Memory B cell (primary cell): ENCODE results near the gene RGL4.
A peak's percentile ranks its signal among the peaks of the same experiment; 100 is the strongest.
"Not testable (repeated sequence)": the region's sequence is repeated elsewhere in the genome, so short reads cannot be mapped to it uniquely, and the experiment has no call there.

Experiments used
- ATAC-seq: fragments of 150-1000 bp; cut with Tn5 transposase; 2 replicates; pipeline ENCODE4 v1.10.0; 2021; ENCODE audit warnings: low read depth, mild to moderate bottlenecking, moderate library complexity
- DNase-seq, 2 donors: peaks; one replicate each; pipeline ENCODE4 v3.0.0; 2022; ENCODE audit warnings: low spot score in 2 of 2
- H3K27ac Mint-ChIP-seq: one replicate; pipeline ENCODE4 v1.8.0; 2022; ENCODE audit warnings: mild to moderate bottlenecking, moderate library complexity, mixed read lengths
- H3K27me3 Mint-ChIP-seq: one replicate; pipeline ENCODE4 v1.8.0; 2022; ENCODE audit warnings: mixed read lengths
- H3K36me3 Mint-ChIP-seq: one replicate; pipeline ENCODE4 v1.8.0; 2022; ENCODE audit warnings: mild to moderate bottlenecking, mixed read lengths
- H3K4me1 Mint-ChIP-seq: one replicate; pipeline ENCODE4 v1.8.0; 2022; ENCODE audit warnings: mixed read lengths
- H3K4me3 Mint-ChIP-seq: one replicate; pipeline ENCODE4 v1.8.0; 2022; ENCODE audit warnings: mild to moderate bottlenecking, moderate library complexity, mixed read lengths
- H3K9me3 Mint-ChIP-seq: one replicate; pipeline ENCODE4 v1.8.0; 2022; ENCODE audit warnings: mixed read lengths

RGL4 gene, protein sequence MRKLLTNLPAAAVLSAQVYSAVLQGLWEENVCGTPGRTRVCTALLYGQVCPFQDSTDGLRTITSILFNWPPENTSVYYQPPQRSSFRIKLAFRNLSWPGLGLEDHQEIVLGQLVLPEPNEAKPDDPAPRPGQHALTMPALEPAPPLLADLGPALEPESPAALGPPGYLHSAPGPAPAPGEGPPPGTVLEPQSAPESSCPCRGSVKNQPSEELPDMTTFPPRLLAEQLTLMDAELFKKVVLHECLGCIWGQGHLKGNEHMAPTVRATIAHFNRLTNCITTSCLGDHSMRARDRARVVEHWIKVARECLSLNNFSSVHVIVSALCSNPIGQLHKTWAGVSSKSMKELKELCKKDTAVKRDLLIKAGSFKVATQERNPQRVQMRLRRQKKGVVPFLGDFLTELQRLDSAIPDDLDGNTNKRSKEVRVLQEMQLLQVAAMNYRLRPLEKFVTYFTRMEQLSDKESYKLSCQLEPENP

DNA sequence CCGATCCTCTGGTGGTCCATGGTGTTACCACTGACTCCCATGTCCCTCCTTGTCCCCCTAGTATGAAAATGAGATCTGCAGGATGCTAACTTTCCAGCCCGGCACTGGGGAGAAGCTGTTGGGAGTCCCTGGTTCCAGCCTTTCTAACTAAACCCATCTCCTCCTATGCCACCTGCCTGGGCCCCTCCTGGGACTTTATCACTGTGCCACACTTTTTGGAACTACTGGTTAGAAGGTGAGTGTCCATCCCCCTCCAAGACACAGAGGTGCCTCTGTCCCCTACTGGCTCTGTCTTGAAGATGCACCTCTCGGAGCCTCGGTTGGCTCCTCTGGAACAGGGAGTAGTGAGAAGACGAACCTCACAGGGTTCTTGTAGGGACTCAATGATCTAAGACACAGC, at the start of gene RGL4:
Gene RGL4 (plus strand): TSS at position 301 of the 400 bp plus-strand sequence. CDS start 1,018 bp downstream, outside the sequence.
- H3K36me3 Mint-ChIP-seq, result peaks cover 18% of the 10 kb centered on the region
- H3K4me3 Mint-ChIP-seq, result no peak within 1 kb of the TSS
- H3K27ac Mint-ChIP-seq, result no peak within 1 kb of the TSS
- H3K27me3 Mint-ChIP-seq, result no peaks in the 10 kb centered on the region
- ATAC-seq (no peak), DNase-seq (no peak)
- H3K9me3 Mint-ChIP-seq, result no peaks in the 10 kb centered on the region
- H3K4me1 Mint-ChIP-seq, result peaks cover 10% of the 10 kb centered on the region

DNA sequence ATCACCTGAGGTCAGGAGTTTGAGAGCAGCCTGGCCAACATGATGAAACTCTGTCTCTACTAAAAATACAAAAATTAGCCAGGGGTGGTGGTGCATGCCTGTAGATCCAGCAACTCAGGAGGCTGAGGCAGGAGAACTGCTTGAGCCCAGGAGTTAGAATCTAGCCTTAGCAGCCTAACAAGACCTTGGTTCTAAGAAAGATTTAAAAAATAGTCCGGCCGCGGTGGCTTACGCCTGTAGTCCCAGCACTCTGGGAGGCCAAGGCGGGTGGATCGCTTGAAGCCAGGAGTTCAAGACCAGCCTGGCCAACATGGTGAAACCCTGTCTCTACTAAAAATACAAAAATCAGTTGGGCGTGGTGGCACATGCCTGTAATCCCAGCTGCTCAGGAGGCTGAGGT, 44.3 kb upstream of the RGL4 start:
- not testable (repeated sequence) for H3K27me3 Mint-ChIP-seq, H3K27ac Mint-ChIP-seq, H3K36me3 Mint-ChIP-seq, H3K4me3 Mint-ChIP-seq, ATAC-seq, H3K4me1 Mint-ChIP-seq, H3K9me3 Mint-ChIP-seq, DNase-seq

DNA sequence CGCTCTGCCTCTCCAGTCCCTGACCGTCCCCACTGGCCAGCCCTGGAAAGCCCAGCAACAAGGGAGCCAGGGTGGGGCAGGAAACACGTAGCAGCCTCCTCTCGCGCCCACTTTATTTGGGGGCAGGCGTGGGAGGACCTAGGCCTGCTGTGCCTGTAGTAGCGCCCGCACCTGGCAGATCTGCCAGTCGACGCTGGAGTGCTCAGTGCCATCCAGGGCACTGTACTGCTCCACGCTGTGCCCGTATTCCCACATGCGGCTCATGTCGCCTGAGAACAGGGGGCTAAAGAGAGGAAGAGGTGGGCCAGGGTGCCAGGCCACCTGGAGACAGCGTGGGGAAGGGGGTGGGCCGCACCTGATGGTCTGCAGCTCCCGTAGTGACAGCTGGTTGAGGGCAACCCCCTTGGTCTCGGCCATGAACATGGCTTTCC, 41.7 kb upstream of the RGL4 start:
- peaks cover 6% of the 10 kb centered on the region for H3K36me3 Mint-ChIP-seq
- no peaks in the 10 kb centered on the region for H3K27me3 Mint-ChIP-seq
- no peak for ATAC-seq
- no peak for DNase-seq
- H3K9me3 Mint-ChIP-seq, result no peaks in the 10 kb centered on the region
- H3K4me3 Mint-ChIP-seq, result no peak overlapping the region
- no peaks in the 10 kb centered on the region for H3K4me1 Mint-ChIP-seq
- no peak overlapping the region for H3K27ac Mint-ChIP-seq

DNA sequence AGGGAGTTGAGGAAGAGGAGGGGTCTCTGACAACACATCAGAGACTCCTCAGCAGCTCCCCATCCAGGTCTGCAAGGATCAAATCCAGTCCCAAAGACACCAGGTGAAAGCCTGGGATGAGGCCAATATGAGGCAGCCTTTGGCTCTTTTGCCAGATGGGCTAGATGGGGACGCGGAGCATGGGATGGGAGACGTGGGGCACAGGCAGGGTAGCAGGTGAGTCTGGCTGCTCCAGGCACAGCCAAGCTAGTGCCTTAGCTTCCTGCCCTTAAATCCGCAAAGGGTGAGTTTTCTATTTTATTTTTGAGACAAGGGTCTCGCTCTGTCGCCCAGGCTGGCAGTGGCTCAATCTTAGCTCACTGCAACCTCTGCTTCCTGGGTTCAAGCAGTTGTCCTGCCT, 39.1 kb upstream of the RGL4 start:
- H3K27ac Mint-ChIP-seq, result no peak overlapping the region
- H3K4me1 Mint-ChIP-seq, result no peaks in the 10 kb centered on the region
- ATAC-seq, result no peak
- no peaks in the 10 kb centered on the region for H3K27me3 Mint-ChIP-seq
- no peak overlapping the region for H3K4me3 Mint-ChIP-seq
- peaks cover 8% of the 10 kb centered on the region for H3K36me3 Mint-ChIP-seq
- no peak for DNase-seq
- H3K9me3 Mint-ChIP-seq, result no peaks in the 10 kb centered on the region

DNA sequence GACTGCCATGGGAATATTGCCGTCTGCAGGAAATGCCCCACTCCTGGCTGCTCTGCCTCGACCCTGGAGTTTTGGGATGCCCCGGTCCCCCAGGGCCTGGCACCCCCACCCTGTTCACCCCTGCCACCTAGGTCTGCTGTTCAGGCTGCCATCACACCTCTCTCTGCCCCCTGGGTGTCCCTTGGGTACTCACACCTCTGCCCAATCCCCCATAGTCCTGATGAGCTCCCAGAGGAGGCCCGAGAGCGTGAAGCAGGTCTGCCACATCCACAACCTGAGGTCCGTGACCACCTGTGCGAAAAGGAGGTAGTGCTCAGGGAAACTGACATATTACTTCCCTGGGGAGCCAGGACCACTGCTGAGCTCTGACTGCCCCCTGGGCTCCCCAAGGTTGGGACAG, 38.5 kb upstream of the RGL4 start:
- peaks cover 8% of the 10 kb centered on the region for H3K36me3 Mint-ChIP-seq

DNA sequence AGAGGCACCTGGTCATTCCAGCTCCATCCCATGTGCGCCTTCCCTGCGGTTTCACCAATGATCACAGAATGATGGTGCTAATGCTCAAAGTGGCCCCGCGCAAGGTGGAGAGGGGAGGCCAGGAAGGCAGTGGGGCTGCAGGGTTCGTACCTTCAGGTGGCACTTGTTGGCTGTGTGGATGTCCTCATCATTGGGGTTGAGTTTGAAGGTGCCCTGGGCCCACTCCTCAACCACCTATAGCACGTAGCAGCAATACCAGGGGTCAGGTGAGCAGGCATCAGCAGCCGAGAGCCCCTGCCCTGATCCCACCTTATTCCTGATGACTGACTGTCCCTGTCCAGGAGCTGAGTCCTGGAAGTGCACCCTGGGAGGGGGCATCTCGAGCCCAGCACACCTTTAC, 38.1 kb upstream of the RGL4 start:
- DNase-seq, result no peak
- H3K4me1 Mint-ChIP-seq, result no peaks in the 10 kb centered on the region

More for the DNA sequence above, 38.5 kb upstream of the RGL4 start:
- Mint-ChIP-seq H3K4me1 (no peaks in the 10 kb centered on the region), H3K27ac (no peak overlapping the region), H3K4me3 (no peak overlapping the region), H3K27me3 (no peaks in the 10 kb centered on the region), H3K9me3 (no peaks in the 10 kb centered on the region)
- ATAC-seq (no peak), DNase-seq (no peak)

DNA sequence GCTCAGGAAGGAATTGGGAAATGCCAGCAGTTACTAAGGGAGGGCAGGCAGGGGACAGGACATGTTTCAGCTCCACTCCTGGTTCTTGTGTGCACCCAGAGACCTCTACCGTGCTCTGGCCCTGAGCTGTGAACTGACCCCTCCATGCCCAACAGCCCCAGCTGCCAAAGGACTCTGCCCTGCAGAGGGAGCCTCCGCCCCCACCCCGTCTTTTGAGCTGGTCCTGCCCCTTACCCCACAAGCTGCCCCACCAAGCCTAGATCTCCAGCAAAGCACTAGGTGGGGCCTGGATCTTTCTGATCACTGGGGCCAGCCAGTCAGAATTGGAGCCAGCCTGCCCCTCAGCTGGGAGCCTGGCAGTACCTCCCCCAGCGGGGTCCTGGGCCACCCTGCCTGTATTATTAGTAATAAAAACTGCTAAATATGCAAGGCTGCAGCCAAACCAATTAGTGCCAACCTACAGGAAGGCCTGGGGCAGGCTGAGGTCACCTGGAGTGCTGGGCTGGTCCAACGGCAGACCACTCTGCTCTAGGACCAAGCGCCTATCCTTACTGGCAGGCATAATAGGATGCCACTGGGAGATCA, 34.8 kb upstream of the RGL4 start:
- Mint-ChIP-seq H3K9me3 (no peaks in the 10 kb centered on the region), H3K27ac (no peak overlapping the region), H3K4me1 (no peaks in the 10 kb centered on the region), H3K4me3 (no peak overlapping the region), H3K36me3 (peaks cover 22% of the 10 kb centered on the region), H3K27me3 (no peaks in the 10 kb centered on the region)
- DNase-seq, result no peak
- no peak for ATAC-seq

More for the DNA sequence above, 38.1 kb upstream of the RGL4 start:
- Mint-ChIP-seq H3K36me3 (peaks cover 12% of the 10 kb centered on the region), H3K9me3 (no peaks in the 10 kb centered on the region), H3K27ac (no peak overlapping the region), H3K27me3 (no peaks in the 10 kb centered on the region), H3K4me3 (no peak overlapping the region)
- no peak for ATAC-seq

DNA sequence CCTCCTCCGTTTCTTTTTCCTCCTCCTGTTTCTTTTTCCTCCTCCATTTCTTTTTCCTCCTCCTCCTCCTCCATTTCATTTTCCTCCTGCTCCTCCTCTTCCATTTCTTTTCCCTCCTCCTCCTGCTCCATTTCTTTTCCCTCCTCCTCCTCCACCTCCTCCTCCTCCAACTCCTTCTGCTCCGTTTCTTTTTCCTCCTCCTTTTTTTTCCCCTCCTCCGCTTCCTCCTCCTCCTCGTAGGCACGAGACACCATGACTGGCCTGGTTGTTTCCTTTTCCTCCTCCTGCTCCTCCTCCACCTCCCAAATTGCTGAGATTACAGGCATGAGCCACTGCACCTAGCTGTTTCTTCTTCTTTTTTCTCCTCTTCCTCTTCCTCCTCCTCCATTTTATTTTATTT, 33.1 kb upstream of the RGL4 start:
- peaks cover 27% of the 10 kb centered on the region for H3K36me3 Mint-ChIP-seq
- DNase-seq (no peak), ATAC-seq (no peak)
- peaks cover 2% of the 10 kb centered on the region for H3K4me1 Mint-ChIP-seq
- H3K4me3 Mint-ChIP-seq, result no peak overlapping the region
- peak overlapping the region; percentile 31 for H3K27ac Mint-ChIP-seq
- no peaks in the 10 kb centered on the region for H3K27me3 Mint-ChIP-seq
- peaks cover 2% of the 10 kb centered on the region for H3K9me3 Mint-ChIP-seq

DNA sequence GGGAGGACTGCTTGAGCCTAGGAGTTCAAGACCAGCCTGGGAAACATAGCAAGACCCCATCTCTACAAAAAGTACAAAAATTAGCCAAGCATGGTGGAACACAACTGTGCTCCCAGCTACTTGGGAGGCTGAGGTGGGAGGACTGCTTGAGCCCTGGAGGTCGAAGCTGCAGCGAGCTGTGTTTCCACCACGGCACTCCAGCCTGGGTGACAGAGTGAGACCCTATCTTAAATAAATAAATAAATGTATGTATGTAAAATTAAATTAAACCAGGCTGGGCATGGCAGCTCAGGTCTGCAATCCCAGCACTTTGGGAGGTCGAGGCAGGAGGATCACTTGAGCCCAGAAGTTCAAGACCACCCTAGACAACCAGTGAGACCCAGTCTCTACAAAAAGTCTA, 30.4 kb upstream of the RGL4 start:
- H3K4me3 Mint-ChIP-seq, H3K9me3 Mint-ChIP-seq, H3K4me1 Mint-ChIP-seq, ATAC-seq, H3K27ac Mint-ChIP-seq, H3K27me3 Mint-ChIP-seq, DNase-seq: not testable (repeated sequence)
- H3K36me3 Mint-ChIP-seq, result peaks cover 32% of the 10 kb centered on the region

DNA sequence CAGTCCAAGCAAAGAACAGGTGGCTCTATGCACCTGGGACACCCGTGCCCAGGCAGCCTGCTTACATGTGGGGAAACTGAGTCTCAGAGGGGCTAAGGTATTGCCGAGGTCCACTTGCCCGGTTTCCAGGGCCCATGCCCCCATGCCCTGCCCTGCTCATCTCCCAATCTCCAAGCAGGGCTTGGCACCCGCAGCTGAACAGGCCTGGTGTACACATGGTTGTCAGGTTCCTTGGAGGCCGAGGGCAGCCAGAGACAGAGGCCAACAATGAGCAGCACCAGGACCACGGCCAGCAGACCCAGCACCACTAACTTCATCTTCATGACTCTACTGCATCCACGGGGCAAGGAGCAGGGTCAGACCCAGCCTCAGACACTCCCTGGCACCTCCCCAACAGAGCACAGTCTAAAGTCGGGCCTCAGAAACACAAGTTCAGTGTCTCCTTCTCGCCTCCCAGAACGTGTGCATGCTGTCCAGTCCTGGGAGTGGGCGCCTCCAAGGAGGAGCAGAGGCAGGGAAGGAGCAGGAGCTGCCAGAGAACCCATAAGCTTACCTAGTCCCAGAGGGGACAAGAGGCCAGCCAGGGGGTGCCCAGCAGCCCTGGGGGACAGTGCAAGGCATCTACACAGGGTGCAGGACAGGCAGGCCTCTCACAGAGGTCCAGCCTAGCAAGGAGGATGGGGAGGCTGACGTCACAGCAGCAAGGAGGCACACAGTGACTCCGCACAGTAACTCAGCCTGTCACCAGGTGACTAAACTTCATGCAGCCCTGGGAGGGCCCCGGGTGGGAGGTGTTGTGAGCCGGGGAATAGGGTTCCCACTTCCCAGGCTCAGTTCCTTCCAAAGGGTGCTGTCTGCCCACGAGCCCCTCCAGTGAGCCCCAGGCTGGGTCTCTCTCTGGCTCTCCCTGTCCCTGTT, 20.2 kb upstream of the RGL4 start:
- Mint-ChIP-seq H3K4me1 (no peaks in the 10 kb centered on the region), H3K27ac (no peak overlapping the region), H3K9me3 (no peaks in the 10 kb centered on the region), H3K4me3 (no peak overlapping the region), H3K27me3 (no peaks in the 10 kb centered on the region), H3K36me3 (peaks cover 7% of the 10 kb centered on the region)
- ATAC-seq (no peak), DNase-seq (no peak)

DNA sequence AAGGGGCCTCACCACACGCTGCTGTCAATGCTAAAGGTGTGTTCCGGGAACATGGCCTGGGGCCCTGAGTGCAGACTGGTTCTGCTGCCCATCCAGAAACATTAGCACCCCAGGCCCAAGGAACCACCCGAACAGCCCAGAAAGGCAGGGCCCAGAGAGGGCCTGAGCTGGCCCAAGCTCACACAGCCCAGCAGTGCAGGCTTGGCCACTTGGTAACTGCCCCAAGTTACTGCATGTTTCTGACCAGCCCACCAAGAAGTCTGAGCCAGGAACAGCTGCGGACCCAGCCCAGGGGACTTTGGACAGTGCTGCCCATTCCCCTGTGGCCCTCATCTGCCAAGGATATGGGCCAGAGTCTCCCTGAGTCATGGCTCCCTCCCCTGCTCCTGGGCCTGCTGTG, 19.4 kb upstream of the RGL4 start:
- not testable (repeated sequence) for H3K36me3 Mint-ChIP-seq, H3K27me3 Mint-ChIP-seq, H3K27ac Mint-ChIP-seq, H3K9me3 Mint-ChIP-seq, H3K4me3 Mint-ChIP-seq, DNase-seq, ATAC-seq, H3K4me1 Mint-ChIP-seq

DNA sequence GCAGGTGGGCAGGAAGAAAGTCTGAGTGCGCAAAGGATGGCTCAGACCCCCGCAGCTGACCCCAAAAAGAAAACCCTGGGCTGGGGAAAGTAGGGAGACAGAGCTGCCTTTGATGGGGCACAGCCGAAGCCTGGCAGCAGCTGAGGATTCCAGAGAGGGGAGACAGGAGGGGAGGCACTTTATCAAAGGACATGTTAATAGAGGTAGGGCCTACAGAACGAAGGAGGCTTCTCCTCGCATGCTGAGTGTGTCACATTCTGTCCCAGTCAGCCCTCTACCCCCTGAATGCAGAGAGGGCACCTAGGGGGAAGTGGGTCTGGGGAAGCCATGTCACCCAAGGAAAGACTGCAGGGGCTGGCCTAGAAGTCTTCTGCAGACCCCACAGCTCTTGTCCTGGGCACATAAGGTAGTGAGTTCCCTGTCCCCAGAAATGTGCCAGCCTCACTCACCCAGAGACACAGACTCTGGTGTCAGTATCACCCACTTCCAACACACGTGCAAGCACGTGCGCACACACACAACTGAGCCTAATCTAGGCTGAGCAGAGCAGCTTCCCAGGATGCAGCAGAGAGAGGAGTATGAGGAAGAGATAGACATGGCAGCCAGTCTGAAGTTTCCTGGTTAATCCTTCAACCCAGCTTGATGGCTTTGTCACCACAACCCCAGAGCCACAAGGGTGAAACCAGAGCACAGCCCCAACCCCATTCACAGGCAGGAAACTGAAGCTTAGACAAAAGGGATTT, 18.3 kb upstream of the RGL4 start:
- H3K9me3 Mint-ChIP-seq, ATAC-seq: not testable (repeated sequence)

DNA sequence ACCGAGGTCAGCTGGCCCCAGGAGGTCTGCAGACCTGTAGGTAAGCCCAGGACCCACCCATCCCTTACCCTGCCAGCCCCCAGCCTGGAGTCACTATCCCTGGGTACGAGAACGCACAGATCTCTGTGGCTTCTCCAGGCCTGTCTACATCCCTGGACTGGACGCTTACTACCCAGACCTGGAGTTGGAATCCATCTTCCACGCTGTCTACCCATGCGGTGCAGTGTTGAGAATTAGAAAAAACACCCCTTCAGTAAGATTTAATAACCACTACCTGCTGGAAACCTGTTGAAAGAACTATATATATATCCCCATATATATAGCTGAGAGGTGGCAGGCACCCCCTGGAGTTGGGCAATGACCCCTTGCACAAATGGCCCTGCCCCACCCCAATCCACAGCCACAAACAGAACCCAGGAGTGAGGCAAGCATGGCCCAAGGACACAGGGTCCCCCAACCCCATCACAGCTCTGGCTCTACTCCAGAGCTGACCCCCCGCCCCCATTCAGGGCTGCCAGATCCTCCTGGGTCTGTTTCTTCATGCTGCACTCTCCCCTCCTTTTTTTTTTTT, 17.7 kb upstream of the RGL4 start:
- Mint-ChIP-seq H3K4me3 (no peak overlapping the region), H3K4me1 (peaks cover 7% of the 10 kb centered on the region), H3K36me3 (peaks cover 11% of the 10 kb centered on the region), H3K9me3 (no peaks in the 10 kb centered on the region), H3K27ac (no peak overlapping the region), H3K27me3 (no peaks in the 10 kb centered on the region)
- no peak for DNase-seq
- ATAC-seq, result no peak

More for the DNA sequence above, 18.3 kb upstream of the RGL4 start:
- not testable (repeated sequence) for H3K4me1 Mint-ChIP-seq, H3K36me3 Mint-ChIP-seq, H3K4me3 Mint-ChIP-seq, DNase-seq, H3K27me3 Mint-ChIP-seq
- H3K27ac Mint-ChIP-seq, result peak overlapping the region; percentile 15
